Liver (tissue), 3 donors: ENCODE results near the gene PCP4L1.

Experiments used
- CTCF ChIP-seq: fragments of 150-350 bp; IDR thresholded peaks from 2 replicates; pipeline ENCODE4 v1.5.1; 2017; ENCODE audit warnings: improper control_type of control experiment, low read depth, low read length; ENCODE audit not compliant: missing input control
- EGR1 ChIP-seq, 2 donors: IDR thresholded peaks; 2 replicates each; pipeline ENCODE4 v1.6.1; 2016 to 2018; ENCODE audit warnings: antibody characterized with exemption in 2 of 2, low read depth in 2 of 2
- GABPA ChIP-seq, 2 donors: IDR thresholded peaks in 1 of 2; conservative IDR thresholded peaks in 1 of 2; 2 replicates each; pipeline ENCODE4 v1.6.1; 2016; ENCODE audit warnings: antibody characterized with exemption in 2 of 2, mild to moderate bottlenecking in 1 of 2, moderate library complexity in 1 of 2
- HNF4A ChIP-seq, 2 donors: conservative IDR thresholded peaks; 2 replicates each; pipeline ENCODE4 v1.6.1; 2016; ENCODE audit warnings: antibody characterized with exemption in 2 of 2, mild to moderate bottlenecking in 2 of 2
- RAD21 ChIP-seq, 2 donors: IDR thresholded peaks; 2 replicates each; pipeline ENCODE4 v1.6.1; 2016; ENCODE audit warnings: antibody characterized with exemption in 2 of 2, mild to moderate bottlenecking in 2 of 2
- SP1 ChIP-seq: IDR thresholded peaks from 2 replicates; pipeline ENCODE4 v1.6.1; 2018; ENCODE audit warnings: antibody characterized with exemption, mild to moderate bottlenecking
- TAF1 ChIP-seq: conservative IDR thresholded peaks from 2 replicates; pipeline ENCODE4 v1.6.1; 2016; ENCODE audit warnings: antibody characterized with exemption, mild to moderate bottlenecking
- YY1 ChIP-seq: IDR thresholded peaks from 2 replicates; pipeline ENCODE4 v1.6.1; 2016; ENCODE audit warnings: antibody characterized with exemption, mild to moderate bottlenecking
- ZBTB33 ChIP-seq: IDR thresholded peaks from 2 replicates; pipeline ENCODE4 v1.6.1; 2016; ENCODE audit warnings: antibody characterized with exemption
- TF ChIP-seq, protein P1 (sequence below): IDR thresholded peaks from 2 replicates; pipeline ENCODE4 v1.6.1; 2016; ENCODE audit warnings: antibody characterized with exemption, mild to moderate bottlenecking
- TF ChIP-seq, protein P2 (sequence below): IDR thresholded peaks from 2 replicates; pipeline ENCODE4 v1.6.1; 2016; ENCODE audit warnings: antibody characterized with exemption
- donor health status: healthy.
- donor health status: healthy.

DNA sequence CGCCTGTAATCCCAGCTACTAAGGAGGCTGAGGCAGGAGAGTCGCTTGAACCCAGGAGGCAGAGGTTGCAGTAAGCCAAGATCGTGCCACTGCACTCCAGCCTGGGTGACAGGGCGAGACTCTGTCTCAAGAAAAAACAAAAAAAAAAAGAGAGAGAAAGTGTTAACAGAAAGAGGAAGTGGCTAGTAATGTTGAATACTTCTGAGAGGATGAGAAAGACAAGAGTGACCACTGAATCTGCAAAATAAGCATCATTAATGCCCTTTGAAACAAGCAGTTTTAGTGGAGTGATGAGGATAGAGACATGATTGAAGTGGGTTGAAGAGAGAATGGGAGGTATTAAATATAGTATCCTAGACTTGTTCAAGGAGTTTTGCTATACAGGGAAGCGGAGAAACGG lies 39.6 kb downstream of the PCP4L1 start:
- TF ChIP-seq ZBTB33 (no peak), CTCF (no peak), YY1 (no peak), GABPA (IDR thresholded peaks at IDR 0.05 in 1 of 2, conservative IDR thresholded peaks at IDR 0.05 in 1 of 2) (no peak), HNF4A (conservative IDR thresholded peaks at IDR 0.05) (no peak), TAF1 (no peak), RAD21 (IDR thresholded peaks at IDR 0.05) (no peak), EGR1 (IDR thresholded peaks at IDR 0.05; ENCODE audit: low read depth in 2 of 2) (no peak), SP1 (no peak)
- TF ChIP-seq, protein P1, sequence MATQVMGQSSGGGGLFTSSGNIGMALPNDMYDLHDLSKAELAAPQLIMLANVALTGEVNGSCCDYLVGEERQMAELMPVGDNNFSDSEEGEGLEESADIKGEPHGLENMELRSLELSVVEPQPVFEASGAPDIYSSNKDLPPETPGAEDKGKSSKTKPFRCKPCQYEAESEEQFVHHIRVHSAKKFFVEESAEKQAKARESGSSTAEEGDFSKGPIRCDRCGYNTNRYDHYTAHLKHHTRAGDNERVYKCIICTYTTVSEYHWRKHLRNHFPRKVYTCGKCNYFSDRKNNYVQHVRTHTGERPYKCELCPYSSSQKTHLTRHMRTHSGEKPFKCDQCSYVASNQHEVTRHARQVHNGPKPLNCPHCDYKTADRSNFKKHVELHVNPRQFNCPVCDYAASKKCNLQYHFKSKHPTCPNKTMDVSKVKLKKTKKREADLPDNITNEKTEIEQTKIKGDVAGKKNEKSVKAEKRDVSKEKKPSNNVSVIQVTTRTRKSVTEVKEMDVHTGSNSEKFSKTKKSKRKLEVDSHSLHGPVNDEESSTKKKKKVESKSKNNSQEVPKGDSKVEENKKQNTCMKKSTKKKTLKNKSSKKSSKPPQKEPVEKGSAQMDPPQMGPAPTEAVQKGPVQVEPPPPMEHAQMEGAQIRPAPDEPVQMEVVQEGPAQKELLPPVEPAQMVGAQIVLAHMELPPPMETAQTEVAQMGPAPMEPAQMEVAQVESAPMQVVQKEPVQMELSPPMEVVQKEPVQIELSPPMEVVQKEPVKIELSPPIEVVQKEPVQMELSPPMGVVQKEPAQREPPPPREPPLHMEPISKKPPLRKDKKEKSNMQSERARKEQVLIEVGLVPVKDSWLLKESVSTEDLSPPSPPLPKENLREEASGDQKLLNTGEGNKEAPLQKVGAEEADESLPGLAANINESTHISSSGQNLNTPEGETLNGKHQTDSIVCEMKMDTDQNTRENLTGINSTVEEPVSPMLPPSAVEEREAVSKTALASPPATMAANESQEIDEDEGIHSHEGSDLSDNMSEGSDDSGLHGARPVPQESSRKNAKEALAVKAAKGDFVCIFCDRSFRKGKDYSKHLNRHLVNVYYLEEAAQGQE = no peak
- TF ChIP-seq, protein P2, sequence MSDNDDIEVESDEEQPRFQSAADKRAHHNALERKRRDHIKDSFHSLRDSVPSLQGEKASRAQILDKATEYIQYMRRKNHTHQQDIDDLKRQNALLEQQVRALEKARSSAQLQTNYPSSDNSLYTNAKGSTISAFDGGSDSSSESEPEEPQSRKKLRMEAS = no peak
